A549 (cell line): ENCODE measurements around the gene GRID1. TPM values are rescaled to one million over a fixed set of nuclear protein-coding genes. Genes with fewer than 3 reads are reported as not detected.

Experiments
- ATAC-seq, 2 experiments: fragments of 200-7000 bp in 1 of 2; fragments of >200 bp in 1 of 2; cut with Nextera tagmentation in 1 of 2; cut with Tn5 transposase in 1 of 2; 3 replicates each; pipeline versions ENCODE4 v1.8.0 to v1.9.1; 2018 to 2020; ENCODE audit warnings: mild to moderate bottlenecking in 1 of 2, moderate library complexity in 1 of 2
- CTCF ChIA-PET: fragments of 300-600 bp; sonication (Branson Sonifier 250); formaldehyde crosslinking; extraction: SDS; loops from one replicate; lab custom pipeline; 2021; ENCODE audit warnings: antibody characterized with exemption, inconsistent platforms; lab: Yijun Ruan, JAX
- POLR2A ChIA-PET: fragments of 350-600 bp; formaldehyde crosslinking; extraction: SDS; loops from one replicate; lab custom pipeline; 2021; ENCODE audit warnings: antibody characterized with exemption, inconsistent platforms; lab: Yijun Ruan, JAX
- DNase-seq, 2 experiments: peaks; one replicate each; pipeline versions ENCODE4 v3.0.0 to v3.0.0-alpha.2; 2011 to 2016; ENCODE audit warnings: low read depth in 1 of 2, low spot score in 1 of 2
- FAIRE-seq: peaks from 2 replicates; lab custom pipeline; 2011; peaks lifted over from hg19 to GRCh38; lab: Jason Lieb, UNC
- H3K27ac ChIP-seq, 2 experiments: fragments of >200 bp; sonication (Bioruptor Twin); formaldehyde crosslinking; 3 replicates each; pipeline ENCODE4 v1.5.1; 2016 to 2017
- H3K4me1 ChIP-seq: fragments of >200 bp; sonication (Bioruptor Twin); formaldehyde crosslinking; 3 replicates; pipeline ENCODE4 v1.6.1; 2016
- H3K4me2 ChIP-seq: fragments of >200 bp; sonication (Bioruptor Twin); formaldehyde crosslinking; 3 replicates; pipeline ENCODE4 v1.6.1; 2016
- H3K4me3 ChIP-seq: fragments of >200 bp; sonication (Bioruptor Twin); formaldehyde crosslinking; 3 replicates; pipeline ENCODE4 v1.5.1; 2016
- H3K9me3 ChIP-seq: fragments of >200 bp; sonication (Bioruptor Twin); formaldehyde crosslinking; 3 replicates; pipeline ENCODE4 v1.6.1; 2016
- BHLHE40 ChIP-seq: IDR thresholded peaks from 2 replicates; pipeline ENCODE4 v1.6.1; 2012; ENCODE audit warnings: low read depth, low read length, inconsistent platforms
- CBX8 ChIP-seq: fragments of 200-600 bp; sonication (generic); IDR thresholded peaks from 2 replicates; pipeline ENCODE4 v1.6.1; 2016
- CEBPB ChIP-seq, 2 experiments: fragments of >200 bp in 1 of 2; sonication (Bioruptor Twin) in 1 of 2; formaldehyde crosslinking in 1 of 2; IDR thresholded peaks; 2 replicates each; pipeline ENCODE4 v1.6.1; 2012 to 2016
- CTCF ChIP-seq: fragments of >200 bp; sonication (Bioruptor Twin); formaldehyde crosslinking; IDR thresholded peaks from 3 replicates; pipeline ENCODE4 v1.5.1; 2016
- FOSL2 ChIP-seq, 2 experiments: fragments of 450-650 bp in 1 of 2; fragments of >200 bp in 1 of 2; sonication (Bioruptor Twin) in 1 of 2; formaldehyde crosslinking; IDR thresholded peaks; 2 replicates each; pipeline versions ENCODE4 v1.5.0 to v1.6.1; 2016 to 2020; ENCODE audit warnings: mild to moderate bottlenecking in 1 of 2, moderate library complexity in 1 of 2
- GATA3 ChIP-seq: IDR thresholded peaks from 2 replicates; pipeline ENCODE4 v1.6.1; 2012; ENCODE audit warnings: borderline replicate concordance
- HDAC2 ChIP-seq: fragments of 200-600 bp; sonication (generic); IDR thresholded peaks from 2 replicates; pipeline ENCODE4 v1.6.1; 2016
- HEYL ChIP-seq: fragments of 250-450 bp; sonication (Bioruptor Pico); IDR thresholded peaks from 2 replicates; pipeline ENCODE4 v1.8.0; 2021; ENCODE audit warnings: mild to moderate bottlenecking, moderate library complexity
- HOXB13 ChIP-seq: fragments of 250-450 bp; sonication (Bioruptor Pico); IDR thresholded peaks from 2 replicates; pipeline ENCODE4 v1.5.0; 2020; ENCODE audit warnings: low read depth, mild to moderate bottlenecking, moderate library complexity
- HOXB5 ChIP-seq: fragments of 250-450 bp; sonication (Bioruptor Pico); IDR thresholded peaks from 2 replicates; pipeline ENCODE4 v1.5.0; 2020; ENCODE audit warnings: mild to moderate bottlenecking, moderate library complexity
- MYC ChIP-seq: IDR thresholded peaks from 2 replicates; pipeline ENCODE4 v1.6.1; 2012; ENCODE audit warnings: mild to moderate bottlenecking, inconsistent platforms, low read length, improper control_type of control experiment, borderline replicate concordance
- POLR2A ChIP-seq: IDR thresholded peaks from 2 replicates; pipeline ENCODE4 v1.6.1; 2012; ENCODE audit warnings: mild to moderate bottlenecking, low read length
- SREBF2 ChIP-seq: fragments of 450-650 bp; IDR thresholded peaks from 2 replicates; pipeline ENCODE4 v1.6.1; 2014; ENCODE audit warnings: mild to moderate bottlenecking, moderate library complexity
- TP53 ChIP-seq: fragments of 250-450 bp; sonication (Bioruptor Pico); IDR thresholded peaks from 2 replicates; pipeline ENCODE4 v1.5.0; 2021; ENCODE audit warnings: mild to moderate bottlenecking, moderate library complexity
- ZFP36 ChIP-seq: fragments of 450-650 bp; IDR thresholded peaks from 2 replicates; pipeline ENCODE4 v1.6.1; 2014; ENCODE audit warnings: borderline replicate concordance; ENCODE audit not compliant: partially characterized antibody
- ZNF302 ChIP-seq: fragments of 250-450 bp; sonication (Bioruptor Pico); IDR thresholded peaks from 2 replicates; pipeline ENCODE4 v1.9.0; 2021; ENCODE audit warnings: inconsistent platforms, mild to moderate bottlenecking, moderate library complexity
- WGBS: methylation state at CpG from one replicate; pipeline ENCODE4 v1.1.6; 2017; ENCODE audit errors: missing lambda C conversion rate; 5-methylcytosine and 5-hydroxymethylcytosine counted together
- polyA plus RNA-seq, 4 experiments: library from polyadenylated mRNA; depleted of rRNA in 3 of 4; stranded (reverse); fragments of >200 nt; fragmentation: RNase III in 1 of 4; extraction: RNeasy Plus Mini Kit Qiagen cat#74134 plus additional on column Dnase treatment in 1 of 4; gene quantifications; 2 replicates in 3 of 4; 3 replicates in 1 of 4; pipeline ENCODE4 v1.2.3, GENCODE V29; 2011 to 2017
- TF ChIP-seq, protein P1 (sequence below): fragments of 200-600 bp; sonication (generic); IDR thresholded peaks from 2 replicates; pipeline ENCODE4 v1.6.1; 2016; ENCODE audit warnings: antibody characterized with exemption, mild to moderate bottlenecking, moderate library complexity
- TF ChIP-seq, protein P2 (sequence below): fragments of 450-650 bp; IDR thresholded peaks from 2 replicates; pipeline ENCODE4 v1.6.1; 2014; ENCODE audit warnings: antibody characterized with exemption

Gene GRID1
- polyA plus RNA-seq, 2 of the 4 experiments (the other 2 are of a cell fraction), result 0.14 to 0.30 TPM

- POLR2A ChIA-PET, result no interaction called here
- no peak overlapping the region for H3K4me3 ChIP-seq
- no peak overlapping the region for H3K27ac ChIP-seq
- DNase-seq (no peak), FAIRE-seq (no peak), ATAC-seq (no peak; a peak in 1 of 6 replicates)
- no peaks in the 10 kb centered on the region for H3K4me1 ChIP-seq
- 9% methylated on average over 9 of the region's 13 CpGs for WGBS
- H3K9me3 ChIP-seq, result no peaks in the 10 kb centered on the region
- CTCF ChIA-PET, result interaction anchor here (0.8 to 1.1 kb wide), 2 partner anchors 9 to 13 kb away, joined by 3 read pairs; no protein-coding TSS in a partner anchor
- H3K4me2 ChIP-seq, result no peak overlapping the region
- TF ChIP-seq CBX8 (no peak), CEBPB (IDR thresholded peaks at IDR 0.05) (no peak)
Measured at GRCh38 chr10:86017841-86018734, 348.5 kb downstream of the GRID1 start.

DNA sequence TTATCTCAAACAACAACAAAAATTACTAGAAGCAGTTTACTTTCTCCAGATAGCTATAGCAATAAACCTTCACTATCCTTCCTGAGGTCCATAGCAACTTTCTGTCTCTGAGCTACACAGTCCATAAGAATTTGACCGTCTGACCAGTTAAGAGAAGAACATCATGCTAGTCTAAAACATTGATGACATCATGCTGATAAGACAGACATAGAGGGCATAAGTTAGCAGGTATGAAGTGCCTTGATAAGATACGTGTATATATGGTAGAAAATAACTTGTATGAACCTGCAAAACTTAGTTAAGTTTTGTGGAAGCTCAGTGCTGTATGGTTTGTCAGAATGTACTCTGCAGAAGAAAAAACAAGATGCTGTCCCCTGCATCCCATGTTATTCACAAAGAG is 353.0 kb downstream of the GRID1 start:
- CTCF ChIA-PET, result no interaction called here

More for the DNA sequence above, 353.0 kb downstream of the GRID1 start:
- Histone ChIP-seq H3K9me3 (no peaks in the 10 kb centered on the region), H3K27ac (no peak overlapping the region), H3K4me2 (no peak overlapping the region), H3K4me3 (no peak overlapping the region), H3K4me1 (no peaks in the 10 kb centered on the region)
- FAIRE-seq, result no peak
- no peak for DNase-seq
- POLR2A ChIA-PET, result no interaction called here
- WGBS, result 4% methylated on average over 2 of the region's 2 CpGs
- no peak for TF ChIP-seq MYC
- TF ChIP-seq, protein P1, sequence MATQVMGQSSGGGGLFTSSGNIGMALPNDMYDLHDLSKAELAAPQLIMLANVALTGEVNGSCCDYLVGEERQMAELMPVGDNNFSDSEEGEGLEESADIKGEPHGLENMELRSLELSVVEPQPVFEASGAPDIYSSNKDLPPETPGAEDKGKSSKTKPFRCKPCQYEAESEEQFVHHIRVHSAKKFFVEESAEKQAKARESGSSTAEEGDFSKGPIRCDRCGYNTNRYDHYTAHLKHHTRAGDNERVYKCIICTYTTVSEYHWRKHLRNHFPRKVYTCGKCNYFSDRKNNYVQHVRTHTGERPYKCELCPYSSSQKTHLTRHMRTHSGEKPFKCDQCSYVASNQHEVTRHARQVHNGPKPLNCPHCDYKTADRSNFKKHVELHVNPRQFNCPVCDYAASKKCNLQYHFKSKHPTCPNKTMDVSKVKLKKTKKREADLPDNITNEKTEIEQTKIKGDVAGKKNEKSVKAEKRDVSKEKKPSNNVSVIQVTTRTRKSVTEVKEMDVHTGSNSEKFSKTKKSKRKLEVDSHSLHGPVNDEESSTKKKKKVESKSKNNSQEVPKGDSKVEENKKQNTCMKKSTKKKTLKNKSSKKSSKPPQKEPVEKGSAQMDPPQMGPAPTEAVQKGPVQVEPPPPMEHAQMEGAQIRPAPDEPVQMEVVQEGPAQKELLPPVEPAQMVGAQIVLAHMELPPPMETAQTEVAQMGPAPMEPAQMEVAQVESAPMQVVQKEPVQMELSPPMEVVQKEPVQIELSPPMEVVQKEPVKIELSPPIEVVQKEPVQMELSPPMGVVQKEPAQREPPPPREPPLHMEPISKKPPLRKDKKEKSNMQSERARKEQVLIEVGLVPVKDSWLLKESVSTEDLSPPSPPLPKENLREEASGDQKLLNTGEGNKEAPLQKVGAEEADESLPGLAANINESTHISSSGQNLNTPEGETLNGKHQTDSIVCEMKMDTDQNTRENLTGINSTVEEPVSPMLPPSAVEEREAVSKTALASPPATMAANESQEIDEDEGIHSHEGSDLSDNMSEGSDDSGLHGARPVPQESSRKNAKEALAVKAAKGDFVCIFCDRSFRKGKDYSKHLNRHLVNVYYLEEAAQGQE, result no peak
- TF ChIP-seq POLR2A, result no peak
- no peak for TF ChIP-seq HOXB5
- TF ChIP-seq SREBF2, result no peak
- TF ChIP-seq HEYL (CRISPR knock-in tag), result no peak
- no peak for TF ChIP-seq ZFP36
- TF ChIP-seq FOSL2 (IDR thresholded peaks at IDR 0.05), result no peak
- TF ChIP-seq FOSL2 (CRISPR knock-in tag; IDR thresholded peaks at IDR 0.05), result no peak
- TF ChIP-seq ZNF302 (CRISPR knock-in tag), result no peak
- TF ChIP-seq, protein P2, sequence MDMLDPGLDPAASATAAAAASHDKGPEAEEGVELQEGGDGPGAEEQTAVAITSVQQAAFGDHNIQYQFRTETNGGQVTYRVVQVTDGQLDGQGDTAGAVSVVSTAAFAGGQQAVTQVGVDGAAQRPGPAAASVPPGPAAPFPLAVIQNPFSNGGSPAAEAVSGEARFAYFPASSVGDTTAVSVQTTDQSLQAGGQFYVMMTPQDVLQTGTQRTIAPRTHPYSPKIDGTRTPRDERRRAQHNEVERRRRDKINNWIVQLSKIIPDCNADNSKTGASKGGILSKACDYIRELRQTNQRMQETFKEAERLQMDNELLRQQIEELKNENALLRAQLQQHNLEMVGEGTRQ, result no peak
- no peak for TF ChIP-seq BHLHE40
- no peak for TF ChIP-seq TP53 (CRISPR knock-in tag)
- no peak for TF ChIP-seq HDAC2
- no peak for TF ChIP-seq CTCF
- no peak for TF ChIP-seq HOXB13 (CRISPR knock-in tag)
- TF ChIP-seq GATA3, result no peak
- TF ChIP-seq, all 56 proteins: peak for 0
- ATAC-seq, result no peak
